ENCODE data around the gene SDF4. TPM values are rescaled to one million over a fixed set of nuclear protein-coding genes. Genes with fewer than 3 reads are reported as not detected.

The SDF4 gene
- total RNA-seq, 2 donors from 2014 or later: 89.2 to 97.6 TPM

DNA sequence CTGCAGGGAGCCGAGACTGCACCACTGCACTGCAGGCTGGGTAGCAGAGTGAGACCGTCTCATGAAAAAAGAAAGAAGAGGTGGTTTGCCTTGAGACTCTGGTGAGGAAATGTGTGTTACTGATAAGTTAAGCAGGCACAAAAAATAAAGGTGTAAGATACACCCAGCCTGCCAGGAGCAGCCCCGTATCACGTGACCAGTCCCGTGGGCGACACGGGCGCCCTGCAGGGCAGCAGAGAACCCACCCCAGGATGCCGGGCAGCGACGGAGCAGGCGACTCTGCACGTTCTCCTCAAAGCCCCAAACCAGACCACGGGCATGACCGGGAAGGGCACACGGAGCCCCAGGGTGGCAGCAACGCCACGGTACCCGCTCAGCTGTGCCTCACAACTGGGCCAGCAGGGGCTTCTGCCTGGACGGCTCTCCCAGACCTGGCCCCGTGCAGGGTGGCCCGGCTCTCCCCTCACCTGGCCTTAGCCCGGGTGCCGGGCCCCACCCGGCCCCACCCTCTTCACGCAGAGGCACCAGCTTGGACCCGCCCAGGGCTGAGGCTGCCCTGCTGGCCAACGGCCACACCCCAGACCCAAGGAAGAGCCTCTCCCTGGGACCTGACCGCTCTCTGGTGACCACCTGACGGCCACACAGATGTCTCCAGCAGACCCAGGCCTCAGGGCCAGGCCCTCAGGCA is 9.8 kb downstream of the SDF4 start:
- 91 to 93% methylated on average over 8 to 28 of the region's 30 CpGs for WGBS, 2 donors
- Histone ChIP-seq H3K9me3 (no peaks in the 10 kb centered on the region), H3K4me1 (no peaks in the 10 kb centered on the region), H3K36me3 (replicated peaks in 1 of 2; ENCODE audit: insufficient read depth in 1 of 2, low read depth in 2 of 2) (peaks cover 14 to 25% of the 10 kb centered on the region in 2 donors), H3K4me3 (no peak overlapping the region), H3K27me3 (no peaks in the 10 kb centered on the region), H3K27ac (no peak overlapping the region)
- intact Hi-C loops (cut with DNase I): no loop called here
- TF ChIP-seq, protein P1, sequence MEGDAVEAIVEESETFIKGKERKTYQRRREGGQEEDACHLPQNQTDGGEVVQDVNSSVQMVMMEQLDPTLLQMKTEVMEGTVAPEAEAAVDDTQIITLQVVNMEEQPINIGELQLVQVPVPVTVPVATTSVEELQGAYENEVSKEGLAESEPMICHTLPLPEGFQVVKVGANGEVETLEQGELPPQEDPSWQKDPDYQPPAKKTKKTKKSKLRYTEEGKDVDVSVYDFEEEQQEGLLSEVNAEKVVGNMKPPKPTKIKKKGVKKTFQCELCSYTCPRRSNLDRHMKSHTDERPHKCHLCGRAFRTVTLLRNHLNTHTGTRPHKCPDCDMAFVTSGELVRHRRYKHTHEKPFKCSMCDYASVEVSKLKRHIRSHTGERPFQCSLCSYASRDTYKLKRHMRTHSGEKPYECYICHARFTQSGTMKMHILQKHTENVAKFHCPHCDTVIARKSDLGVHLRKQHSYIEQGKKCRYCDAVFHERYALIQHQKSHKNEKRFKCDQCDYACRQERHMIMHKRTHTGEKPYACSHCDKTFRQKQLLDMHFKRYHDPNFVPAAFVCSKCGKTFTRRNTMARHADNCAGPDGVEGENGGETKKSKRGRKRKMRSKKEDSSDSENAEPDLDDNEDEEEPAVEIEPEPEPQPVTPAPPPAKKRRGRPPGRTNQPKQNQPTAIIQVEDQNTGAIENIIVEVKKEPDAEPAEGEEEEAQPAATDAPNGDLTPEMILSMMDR (IDR thresholded peaks at IDR 0.05): no peak
- TF ChIP-seq POLR2A (IDR thresholded peaks at IDR 0.05): no peak
- ATAC-seq: no peak
- DNase-seq: no peak

GRCh38 chr1:1220197-1220596 is 11.6 kb downstream of the SDF4 start:
- H3K27me3 ChIP-seq: no peaks in the 10 kb centered on the region
- 88 to 92% methylated on average over 10 to 24 of the region's 24 CpGs for WGBS, 2 donors
- H3K4me1 ChIP-seq: no peaks in the 10 kb centered on the region
- peaks cover 14 to 26% of the 10 kb centered on the region in 2 donors for H3K36me3 ChIP-seq (replicated peaks in 1 of 2; ENCODE audit: insufficient read depth in 1 of 2, low read depth in 2 of 2)
- TF ChIP-seq, protein P1 (IDR thresholded peaks at IDR 0.05): no peak
- no peak for TF ChIP-seq POLR2A (IDR thresholded peaks at IDR 0.05)
- intact Hi-C loops (cut with DNase I): no loop called here
- DNase-seq (no peak), ATAC-seq (no peak)
- H3K27ac ChIP-seq: no peak overlapping the region
- H3K9me3 ChIP-seq: no peaks in the 10 kb centered on the region
- no peak overlapping the region for H3K4me3 ChIP-seq

- Histone ChIP-seq H3K27me3 (no peaks in the 10 kb centered on the region), H3K4me3 (no peak overlapping the region), H3K36me3 (replicated peaks in 1 of 2; ENCODE audit: insufficient read depth in 1 of 2, low read depth in 2 of 2) (peaks cover 14 to 26% of the 10 kb centered on the region in 2 donors), H3K27ac (no peak overlapping the region), H3K9me3 (no peaks in the 10 kb centered on the region), H3K4me1 (no peaks in the 10 kb centered on the region)
- intact Hi-C loops (cut with DNase I): no loop called here
- DNase-seq (no peak), ATAC-seq (no peak)
- TF ChIP-seq, protein P1 (IDR thresholded peaks at IDR 0.05): no peak
- TF ChIP-seq POLR2A (IDR thresholded peaks at IDR 0.05): no peak
- WGBS, 2 donors: 95 to 97% methylated on average over 18 to 20 of the region's 20 CpGs
Measured at GRCh38 chr1:1219341-1219740, 12.5 kb downstream of the SDF4 start.

- Histone ChIP-seq H3K9me3 (no peaks in the 10 kb centered on the region), H3K4me3 (no peak overlapping the region), H3K27me3 (no peaks in the 10 kb centered on the region), H3K36me3 (replicated peaks in 1 of 2; ENCODE audit: insufficient read depth in 1 of 2, low read depth in 2 of 2) (peaks cover 14 to 26% of the 10 kb centered on the region in 2 donors), H3K27ac (no peak overlapping the region), H3K4me1 (no peaks in the 10 kb centered on the region)
- no peak for TF ChIP-seq POLR2A (IDR thresholded peaks at IDR 0.05)
- TF ChIP-seq, protein P1 (IDR thresholded peaks at IDR 0.05): no peak
- intact Hi-C loops (cut with DNase I): no loop called here
- DNase-seq (no peak), ATAC-seq (no peak)
- WGBS, 2 donors: 78 to 96% methylated on average over 4 to 35 of the region's 36 CpGs
Measured at GRCh38 chr1:1218524-1219200, 13.1 kb downstream of the SDF4 start.
